GM12864 (cell line): Measurements from ENCODE around the gene ACADVL.
A peak's percentile ranks its signal among the peaks of the same experiment; 100 is the strongest.

Experiments used
- DNase-seq: peaks from one replicate; pipeline ENCODE4 v3.0.0-alpha.2; 2011; ENCODE audit warnings: low read depth
- H3K4me3 ChIP-seq: 2 replicates; pipeline ENCODE4 v1.5.1; 2011; ENCODE audit warnings: mild to moderate bottlenecking, low read depth, low read length, control low read depth
- TF ChIP-seq, protein P1 (sequence below): IDR thresholded peaks from 2 replicates; pipeline ENCODE4 v1.5.1; 2011; ENCODE audit warnings: low read depth, mild to moderate bottlenecking, moderate library complexity, low read length, control low read depth, inconsistent platforms; ENCODE audit errors: missing control alignments

Gene ACADVL

DNA sequence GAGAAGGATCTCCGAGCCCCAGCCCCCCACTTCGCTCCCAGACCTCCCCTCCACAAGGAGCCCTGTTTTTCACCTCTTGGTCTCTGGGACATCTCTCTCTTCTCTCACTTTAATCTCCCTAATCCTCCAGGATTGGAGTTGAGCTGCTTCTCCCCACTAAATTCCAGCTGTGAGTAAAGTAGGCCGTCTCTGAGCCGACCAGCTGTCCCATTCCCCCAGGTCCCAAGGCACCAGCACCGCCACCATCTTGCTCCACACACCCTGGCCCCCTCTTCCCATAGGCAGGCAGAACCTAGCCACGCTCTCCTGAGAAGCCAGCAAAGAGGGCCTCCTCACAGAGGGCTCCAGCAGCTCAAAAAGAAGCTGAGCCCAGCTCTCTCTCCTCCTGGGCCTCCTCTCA, 980 bp upstream of the ACADVL start:
- no peak overlapping the region for H3K4me3 ChIP-seq
- no peak for DNase-seq
- TF ChIP-seq, protein P1, sequence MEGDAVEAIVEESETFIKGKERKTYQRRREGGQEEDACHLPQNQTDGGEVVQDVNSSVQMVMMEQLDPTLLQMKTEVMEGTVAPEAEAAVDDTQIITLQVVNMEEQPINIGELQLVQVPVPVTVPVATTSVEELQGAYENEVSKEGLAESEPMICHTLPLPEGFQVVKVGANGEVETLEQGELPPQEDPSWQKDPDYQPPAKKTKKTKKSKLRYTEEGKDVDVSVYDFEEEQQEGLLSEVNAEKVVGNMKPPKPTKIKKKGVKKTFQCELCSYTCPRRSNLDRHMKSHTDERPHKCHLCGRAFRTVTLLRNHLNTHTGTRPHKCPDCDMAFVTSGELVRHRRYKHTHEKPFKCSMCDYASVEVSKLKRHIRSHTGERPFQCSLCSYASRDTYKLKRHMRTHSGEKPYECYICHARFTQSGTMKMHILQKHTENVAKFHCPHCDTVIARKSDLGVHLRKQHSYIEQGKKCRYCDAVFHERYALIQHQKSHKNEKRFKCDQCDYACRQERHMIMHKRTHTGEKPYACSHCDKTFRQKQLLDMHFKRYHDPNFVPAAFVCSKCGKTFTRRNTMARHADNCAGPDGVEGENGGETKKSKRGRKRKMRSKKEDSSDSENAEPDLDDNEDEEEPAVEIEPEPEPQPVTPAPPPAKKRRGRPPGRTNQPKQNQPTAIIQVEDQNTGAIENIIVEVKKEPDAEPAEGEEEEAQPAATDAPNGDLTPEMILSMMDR: no peak

DNA sequence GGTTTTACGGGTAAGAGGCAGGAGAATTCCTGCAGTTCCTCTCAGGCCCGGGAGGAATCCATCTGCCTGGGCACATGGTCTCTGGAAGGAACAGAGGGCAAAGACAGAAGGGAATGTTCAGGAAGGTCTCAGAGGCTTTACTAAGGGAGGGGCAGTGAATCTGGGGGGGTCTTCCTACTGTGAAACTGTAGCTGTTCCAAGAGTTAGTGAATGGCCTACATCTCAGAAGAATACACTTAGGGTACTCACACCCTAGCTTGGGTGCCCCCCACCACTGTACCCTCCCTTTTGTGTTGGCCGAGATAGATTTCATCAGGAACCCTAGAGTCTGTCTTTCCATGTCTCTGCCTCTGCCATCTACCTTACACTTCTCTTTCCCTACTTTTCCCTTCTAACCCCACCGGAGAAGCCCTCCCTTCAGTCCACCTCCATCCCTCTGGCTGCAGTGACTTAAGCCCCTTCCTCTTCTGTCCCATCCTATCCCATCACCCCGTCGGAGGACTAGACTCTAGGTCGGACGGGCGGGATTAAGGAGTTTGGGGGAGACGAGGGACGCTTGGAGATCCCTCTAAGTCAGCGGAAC, 418 bp upstream of the ACADVL start:
- H3K4me3 ChIP-seq: peak overlapping the region; percentile 96
- no peak for DNase-seq
- TF ChIP-seq, protein P1: no peak

DNA sequence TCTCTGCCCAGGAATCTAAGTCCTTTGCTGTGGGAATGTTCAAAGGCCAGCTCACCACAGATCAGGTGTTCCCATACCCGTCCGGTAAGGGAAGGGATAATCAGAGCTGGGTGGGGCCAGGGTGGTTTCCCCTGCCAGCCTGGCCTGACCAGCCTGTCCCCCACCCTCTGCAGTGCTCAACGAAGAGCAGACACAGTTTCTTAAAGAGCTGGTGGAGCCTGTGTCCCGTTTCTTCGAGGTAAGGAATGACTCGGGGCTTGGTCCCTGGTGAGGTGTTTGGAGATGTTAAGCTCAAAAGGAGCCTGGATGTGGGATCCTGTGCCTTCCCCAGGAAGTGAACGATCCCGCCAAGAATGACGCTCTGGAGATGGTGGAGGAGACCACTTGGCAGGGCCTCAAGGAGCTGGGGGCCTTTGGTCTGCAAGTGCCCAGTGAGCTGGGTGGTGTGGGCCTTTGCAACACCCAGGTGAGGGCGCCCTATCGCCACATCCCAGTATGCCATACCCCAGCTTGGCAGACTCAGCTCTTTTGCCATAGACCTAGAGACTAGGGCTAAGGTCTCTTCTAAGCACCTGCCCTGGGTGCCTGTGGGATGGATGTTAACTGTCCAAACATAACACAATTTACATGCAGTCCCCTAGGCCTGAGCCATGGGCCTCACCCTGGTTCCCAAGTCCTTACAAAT, 997 bp downstream of the ACADVL start:
- TF ChIP-seq, protein P1: peak; percentile 68
- no peak for DNase-seq
- H3K4me3 ChIP-seq: peak overlapping the region; percentile 96

DNA sequence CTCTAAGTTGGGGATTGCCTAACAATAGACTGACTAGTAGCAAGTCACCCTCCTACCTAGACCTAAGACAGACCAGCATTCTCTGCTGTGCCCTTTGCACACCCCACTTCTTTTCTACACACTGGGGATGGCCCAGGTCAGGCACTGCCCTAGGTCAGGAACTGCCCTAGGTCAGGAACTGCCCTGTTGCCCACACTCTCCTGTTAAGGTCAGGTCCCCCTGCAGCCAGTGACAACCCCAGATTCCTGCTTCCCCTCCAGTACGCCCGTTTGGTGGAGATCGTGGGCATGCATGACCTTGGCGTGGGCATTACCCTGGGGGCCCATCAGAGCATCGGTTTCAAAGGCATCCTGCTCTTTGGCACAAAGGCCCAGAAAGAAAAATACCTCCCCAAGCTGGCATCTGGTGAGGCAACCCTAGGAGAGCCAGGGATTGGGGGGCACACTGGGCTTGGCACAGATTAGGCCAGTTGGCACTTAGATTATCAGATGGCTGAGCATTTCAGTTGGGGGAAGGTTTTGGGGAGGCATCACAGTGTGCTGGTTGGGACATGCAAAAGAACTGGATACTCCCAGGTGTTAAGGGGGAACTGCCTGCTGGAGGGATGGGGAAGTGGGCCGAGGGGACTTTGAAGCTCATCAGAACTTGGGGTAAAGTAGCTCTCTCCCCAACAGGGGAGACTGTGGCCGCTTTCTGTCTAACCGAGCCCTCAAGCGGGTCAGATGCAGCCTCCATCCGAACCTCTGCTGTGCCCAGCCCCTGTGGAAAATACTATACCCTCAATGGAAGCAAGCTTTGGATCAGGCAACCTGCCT, 1.7 kb downstream of the ACADVL start:
- TF ChIP-seq, protein P1: no peak
- no peak for DNase-seq
- H3K4me3 ChIP-seq: no peak overlapping the region

DNA sequence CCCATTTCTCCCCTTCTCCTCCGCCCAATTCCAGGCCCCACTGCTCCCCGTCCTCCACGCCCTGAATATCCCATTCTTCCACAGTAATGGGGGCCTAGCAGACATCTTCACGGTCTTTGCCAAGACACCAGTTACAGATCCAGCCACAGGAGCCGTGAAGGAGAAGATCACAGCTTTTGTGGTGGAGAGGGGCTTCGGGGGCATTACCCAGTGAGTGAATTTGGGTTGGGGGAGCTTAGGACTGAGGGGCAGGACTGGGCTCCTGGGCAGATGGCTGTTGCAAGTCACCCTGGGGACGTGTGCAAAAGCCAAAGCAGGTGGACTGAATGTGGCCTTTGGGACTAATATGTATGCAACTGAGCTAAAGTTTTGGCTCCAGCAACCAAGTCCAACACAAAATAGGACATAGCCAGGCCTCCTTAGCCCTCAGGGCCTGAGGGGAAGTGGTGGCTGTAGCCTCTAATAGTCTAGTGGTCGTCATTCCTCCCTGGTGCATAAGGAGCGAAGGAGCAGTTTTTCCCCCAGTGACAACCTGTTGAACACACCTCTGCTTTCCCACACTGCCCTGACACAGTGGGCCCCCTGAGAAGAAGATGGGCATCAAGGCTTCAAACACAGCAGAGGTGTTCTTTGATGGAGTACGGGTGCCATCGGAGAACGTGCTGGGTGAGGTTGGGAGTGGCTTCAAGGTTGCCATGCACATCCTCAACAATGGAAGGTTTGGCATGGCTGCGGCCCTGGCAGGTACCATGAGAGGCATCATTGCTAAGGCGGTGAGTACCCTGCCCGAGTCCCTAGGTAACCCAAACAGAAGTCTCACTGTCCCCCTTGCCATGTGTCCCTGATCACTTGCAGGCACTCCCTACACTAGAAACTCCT, 2.6 kb downstream of the ACADVL start:
- TF ChIP-seq, protein P1: no peak
- H3K4me3 ChIP-seq: no peak overlapping the region
- no peak for DNase-seq

DNA sequence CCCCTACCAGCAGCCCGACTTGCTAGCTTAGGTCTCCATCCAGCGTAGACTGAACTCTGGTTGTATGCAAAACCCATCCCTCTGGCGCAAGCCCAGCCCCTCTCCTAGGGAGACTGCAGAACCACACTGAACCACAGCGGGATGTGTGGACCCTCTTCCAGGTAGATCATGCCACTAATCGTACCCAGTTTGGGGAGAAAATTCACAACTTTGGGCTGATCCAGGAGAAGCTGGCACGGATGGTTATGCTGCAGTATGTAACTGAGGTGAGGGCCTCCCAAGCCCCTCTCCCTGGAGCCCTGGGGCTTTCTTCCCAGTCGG, 3.2 kb downstream of the ACADVL start:
- DNase-seq: no peak
- no peak overlapping the region for H3K4me3 ChIP-seq
- TF ChIP-seq, protein P1: no peak
